ENCODE data around the gene TRMT2A. TPM values are rescaled to one million over a fixed set of nuclear protein-coding genes. Genes with fewer than 3 reads are reported as not detected.

TRMT2A gene
- total RNA-seq, 1 donor from 2014 or later, result 31.8 TPM

DNA sequence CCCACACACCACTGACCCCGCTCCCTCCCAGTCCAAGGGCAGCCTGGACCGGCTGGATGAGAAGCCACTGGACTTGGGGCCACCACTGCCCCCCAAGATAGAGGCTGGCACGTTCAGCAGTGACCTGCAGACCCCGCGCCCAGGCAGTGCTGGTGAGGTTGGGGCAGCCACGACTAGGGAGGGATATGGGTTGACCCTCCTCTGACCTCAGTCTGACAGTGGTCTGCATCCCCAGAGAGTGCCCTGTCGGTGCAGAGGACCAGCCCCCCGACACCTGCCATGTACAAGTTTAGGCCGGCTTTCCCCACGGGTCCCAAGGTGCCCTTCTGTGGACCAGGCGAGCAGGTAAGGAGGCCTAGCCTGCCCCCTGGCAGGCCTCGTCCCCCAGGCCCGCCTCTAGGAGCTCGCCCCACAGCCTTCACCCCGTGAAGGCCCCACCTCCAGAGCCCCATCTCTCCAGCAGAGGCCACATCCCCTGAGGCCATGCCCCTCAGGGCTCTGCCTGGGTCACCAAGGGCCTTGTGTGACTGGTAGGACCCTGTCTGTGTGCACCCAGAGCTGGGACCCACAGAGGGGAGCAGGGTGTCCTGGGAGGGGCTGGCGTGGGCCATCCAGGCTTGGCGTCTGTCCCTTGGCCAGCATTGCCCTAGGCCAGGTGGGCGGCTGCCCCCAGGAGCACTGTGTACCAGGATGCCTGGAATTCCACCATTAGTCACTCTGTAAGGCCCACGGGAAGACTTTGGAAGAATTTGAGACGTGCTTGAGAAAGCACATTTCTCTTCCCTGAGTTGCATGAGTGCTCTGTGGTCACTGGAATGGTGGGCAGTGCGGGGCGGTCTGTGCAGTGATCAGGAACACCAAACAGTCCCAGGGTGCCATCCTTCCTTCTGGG is 24.4 kb upstream of the TRMT2A start:
- H3K36me3 ChIP-seq (ENCODE audit: control insufficient read depth in 3 of 3, insufficient read depth in 3 of 3, low read length in 3 of 3), result peaks cover 11 to 17% (median 16%) of the 10 kb centered on the region in 3 donors
- H3K27ac ChIP-seq (ENCODE audit: low read depth, low read length), result no peak overlapping the region
- peaks cover 17 to 21% (median 21%) of the 10 kb centered on the region in 3 donors for H3K4me1 ChIP-seq (ENCODE audit: control insufficient read depth in 3 of 3, insufficient read depth in 3 of 3, low read length in 3 of 3)
- peak overlapping the region in 1 of 3 donors; percentile 16 for H3K9ac ChIP-seq (ENCODE audit: low read depth in 1 of 3, low read length in 3 of 3)
- no peaks in the 10 kb centered on the region for H3K27me3 ChIP-seq (ENCODE audit: control insufficient read depth in 3 of 3, insufficient read depth in 3 of 3, low read length in 3 of 3)
- H3K9me3 ChIP-seq (ENCODE audit: control insufficient read depth in 3 of 3, low read length in 3 of 3), result no peaks in the 10 kb centered on the region
- no peak overlapping the region for H3K4me3 ChIP-seq (ENCODE audit: low read length in 3 of 3)

DNA sequence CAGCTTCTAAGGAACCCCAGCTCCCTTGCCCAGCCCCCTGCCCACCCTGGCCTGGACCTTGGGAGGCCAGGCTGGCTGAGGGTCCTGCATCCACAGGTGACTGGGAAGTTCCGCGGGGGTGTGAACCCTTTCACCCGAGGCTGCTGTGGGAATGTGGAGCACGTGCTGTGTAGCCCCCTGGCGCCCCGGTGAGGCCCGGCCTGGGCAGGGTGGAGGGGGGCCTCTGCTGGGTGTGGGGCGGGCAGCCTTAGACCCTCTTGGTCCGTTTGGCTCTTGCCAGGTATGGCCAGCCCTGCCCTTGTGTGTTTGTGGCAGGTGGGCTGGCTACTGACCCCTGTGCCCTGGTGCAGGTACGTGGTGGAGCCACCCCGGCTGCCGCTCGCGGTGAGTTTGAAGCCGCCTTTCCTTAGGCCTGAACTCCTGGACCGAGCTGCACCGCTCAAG is 23.5 kb upstream of the TRMT2A start:
- H3K9me3 ChIP-seq (ENCODE audit: control insufficient read depth in 3 of 3, low read length in 3 of 3), result no peaks in the 10 kb centered on the region
- H3K4me3 ChIP-seq (ENCODE audit: low read length in 3 of 3), result no peak overlapping the region
- H3K36me3 ChIP-seq (ENCODE audit: control insufficient read depth in 3 of 3, insufficient read depth in 3 of 3, low read length in 3 of 3), result peaks cover 11 to 17% (median 16%) of the 10 kb centered on the region in 3 donors

GRCh38 chr22:20140107-20140445 is 23.1 kb upstream of the TRMT2A start:
- Histone ChIP-seq H3K4me3 (ENCODE audit: low read length in 3 of 3) (no peak overlapping the region), H3K9me3 (ENCODE audit: control insufficient read depth in 3 of 3, low read length in 3 of 3) (no peaks in the 10 kb centered on the region), H3K4me1 (ENCODE audit: control insufficient read depth in 3 of 3, insufficient read depth in 3 of 3, low read length in 3 of 3) (peaks cover 30 to 35% (median 35%) of the 10 kb centered on the region in 3 donors), H3K36me3 (ENCODE audit: control insufficient read depth in 3 of 3, insufficient read depth in 3 of 3, low read length in 3 of 3) (peaks cover 11 to 17% (median 16%) of the 10 kb centered on the region in 3 donors), H3K27ac (ENCODE audit: low read depth, low read length) (no peak overlapping the region), H3K27me3 (ENCODE audit: control insufficient read depth in 3 of 3, insufficient read depth in 3 of 3, low read length in 3 of 3) (no peaks in the 10 kb centered on the region), H3K9ac (ENCODE audit: low read depth in 1 of 3, low read length in 3 of 3) (no peak overlapping the region)

More for the DNA sequence above, 23.5 kb upstream of the TRMT2A start:
- Histone ChIP-seq H3K4me1 (ENCODE audit: control insufficient read depth in 3 of 3, insufficient read depth in 3 of 3, low read length in 3 of 3) (peaks cover 26 to 30% (median 30%) of the 10 kb centered on the region in 3 donors), H3K27ac (ENCODE audit: low read depth, low read length) (no peak overlapping the region), H3K9ac (ENCODE audit: low read depth in 1 of 3, low read length in 3 of 3) (no peak overlapping the region), H3K27me3 (ENCODE audit: control insufficient read depth in 3 of 3, insufficient read depth in 3 of 3, low read length in 3 of 3) (no peaks in the 10 kb centered on the region)

DNA sequence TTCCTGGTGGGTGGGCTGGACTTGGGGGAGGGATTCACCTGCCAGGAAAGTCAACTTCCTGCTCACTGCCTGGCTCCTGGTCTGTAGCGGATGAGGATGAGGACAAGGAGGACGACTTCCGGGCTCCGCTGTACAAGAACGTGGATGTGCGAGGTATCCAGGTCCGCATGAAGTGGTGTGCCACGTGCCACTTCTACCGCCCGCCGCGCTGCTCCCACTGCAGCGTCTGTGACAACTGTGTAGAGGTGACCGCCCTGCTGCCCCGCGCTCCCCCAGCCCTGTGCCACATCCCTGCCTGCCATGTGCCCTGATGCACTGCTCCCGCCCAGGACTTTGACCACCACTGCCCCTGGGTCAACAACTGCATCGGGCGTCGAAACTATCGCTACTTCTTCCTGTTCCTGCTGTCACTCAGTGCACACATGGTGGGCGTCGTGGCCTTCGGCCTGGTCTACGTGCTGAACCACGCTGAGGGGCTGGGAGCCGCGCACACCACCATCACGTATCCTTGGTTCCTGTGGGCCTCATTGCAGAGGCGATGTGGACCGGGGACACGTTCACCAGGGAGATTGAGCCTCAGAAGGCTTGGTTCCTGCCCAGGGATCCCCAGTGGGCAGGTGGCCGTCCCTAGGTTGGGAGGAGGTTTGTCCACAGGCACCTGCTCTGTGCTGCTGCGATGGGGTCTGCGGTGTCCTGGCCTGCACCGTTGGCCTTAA is 22.5 kb upstream of the TRMT2A start:
- no peak overlapping the region for H3K4me3 ChIP-seq (ENCODE audit: low read length in 3 of 3)
- no peaks in the 10 kb centered on the region for H3K27me3 ChIP-seq (ENCODE audit: control insufficient read depth in 3 of 3, insufficient read depth in 3 of 3, low read length in 3 of 3)
- H3K4me1 ChIP-seq (ENCODE audit: control insufficient read depth in 3 of 3, insufficient read depth in 3 of 3, low read length in 3 of 3), result peaks cover 32 to 40% (median 40%) of the 10 kb centered on the region in 3 donors
- H3K9me3 ChIP-seq (ENCODE audit: control insufficient read depth in 3 of 3, low read length in 3 of 3), result no peaks in the 10 kb centered on the region
- H3K27ac ChIP-seq (ENCODE audit: low read depth, low read length), result no peak overlapping the region
- H3K9ac ChIP-seq (ENCODE audit: low read depth in 1 of 3, low read length in 3 of 3), result no peak overlapping the region
- H3K36me3 ChIP-seq (ENCODE audit: control insufficient read depth in 3 of 3, insufficient read depth in 3 of 3, low read length in 3 of 3), result peaks cover 11 to 17% (median 16%) of the 10 kb centered on the region in 3 donors

GRCh38 chr22:20138868-20139267 is 21.8 kb upstream of the TRMT2A start:
- H3K27me3 ChIP-seq (ENCODE audit: control insufficient read depth in 3 of 3, insufficient read depth in 3 of 3, low read length in 3 of 3), result no peaks in the 10 kb centered on the region
- H3K36me3 ChIP-seq (ENCODE audit: control insufficient read depth in 3 of 3, insufficient read depth in 3 of 3, low read length in 3 of 3), result peaks cover 11 to 15% (median 13%) of the 10 kb centered on the region in 3 donors
- no peak overlapping the region for H3K9ac ChIP-seq (ENCODE audit: low read depth in 1 of 3, low read length in 3 of 3)
- peaks cover 39 to 47% (median 47%) of the 10 kb centered on the region in 3 donors for H3K4me1 ChIP-seq (ENCODE audit: control insufficient read depth in 3 of 3, insufficient read depth in 3 of 3, low read length in 3 of 3)
- no peak overlapping the region for H3K27ac ChIP-seq (ENCODE audit: low read depth, low read length)
- H3K4me3 ChIP-seq (ENCODE audit: low read length in 3 of 3), result no peak overlapping the region
- no peaks in the 10 kb centered on the region for H3K9me3 ChIP-seq (ENCODE audit: control insufficient read depth in 3 of 3, low read length in 3 of 3)

DNA sequence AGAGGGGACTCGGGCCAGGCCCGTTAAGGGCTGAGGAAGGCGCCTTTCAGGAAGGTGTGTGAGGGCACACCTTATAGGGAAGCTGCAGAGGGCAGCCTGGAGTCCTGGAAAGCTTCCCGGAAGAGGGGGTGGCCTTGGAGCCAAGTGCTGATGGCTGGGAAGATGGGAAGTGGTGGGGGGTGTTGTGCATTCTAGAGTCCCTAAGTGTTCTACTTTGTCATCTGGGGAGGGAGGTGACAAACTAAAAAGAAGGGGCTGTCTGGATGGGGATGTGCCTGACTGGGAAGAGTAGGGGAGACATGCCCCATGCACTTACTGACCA is 21.4 kb upstream of the TRMT2A start:
- Histone ChIP-seq H3K27me3 (ENCODE audit: control insufficient read depth in 3 of 3, insufficient read depth in 3 of 3, low read length in 3 of 3) (no peaks in the 10 kb centered on the region), H3K4me3 (ENCODE audit: low read length in 3 of 3) (no peak overlapping the region), H3K9me3 (ENCODE audit: control insufficient read depth in 3 of 3, low read length in 3 of 3) (no peaks in the 10 kb centered on the region), H3K27ac (ENCODE audit: low read depth, low read length) (peak overlapping the region; percentile 64), H3K4me1 (ENCODE audit: control insufficient read depth in 3 of 3, insufficient read depth in 3 of 3, low read length in 3 of 3) (peaks cover 42 to 52% (median 51%) of the 10 kb centered on the region in 3 donors), H3K9ac (ENCODE audit: low read depth in 1 of 3, low read length in 3 of 3) (peak overlapping the region; percentile 19 to 76 (median 33)), H3K36me3 (ENCODE audit: control insufficient read depth in 3 of 3, insufficient read depth in 3 of 3, low read length in 3 of 3) (peaks cover 9 to 15% (median 11%) of the 10 kb centered on the region in 3 donors)

GRCh38 chr22:20137671-20138416 is 20.8 kb upstream of the TRMT2A start:
- Histone ChIP-seq H3K9me3 (ENCODE audit: control insufficient read depth in 3 of 3, low read length in 3 of 3) (no peaks in the 10 kb centered on the region), H3K4me3 (ENCODE audit: low read length in 3 of 3) (peak overlapping the region in 2 of 3 donors; percentile 25 to 64), H3K9ac (ENCODE audit: low read depth in 1 of 3, low read length in 3 of 3) (peak overlapping the region; percentile 19 to 76 (median 57)), H3K4me1 (ENCODE audit: control insufficient read depth in 3 of 3, insufficient read depth in 3 of 3, low read length in 3 of 3) (peaks cover 47 to 57% (median 57%) of the 10 kb centered on the region in 3 donors), H3K27me3 (ENCODE audit: control insufficient read depth in 3 of 3, insufficient read depth in 3 of 3, low read length in 3 of 3) (no peaks in the 10 kb centered on the region), H3K36me3 (ENCODE audit: control insufficient read depth in 3 of 3, insufficient read depth in 3 of 3, low read length in 3 of 3) (peaks cover 7 to 15% (median 11%) of the 10 kb centered on the region in 3 donors), H3K27ac (ENCODE audit: low read depth, low read length) (peak overlapping the region; percentile 64)

GRCh38 chr22:20137113-20137512 is 20.1 kb upstream of the TRMT2A start:
- H3K27me3 ChIP-seq (ENCODE audit: control insufficient read depth in 3 of 3, insufficient read depth in 3 of 3, low read length in 3 of 3), result no peaks in the 10 kb centered on the region
- peaks cover 54 to 64% (median 62%) of the 10 kb centered on the region in 3 donors for H3K4me1 ChIP-seq (ENCODE audit: control insufficient read depth in 3 of 3, insufficient read depth in 3 of 3, low read length in 3 of 3)
- H3K27ac ChIP-seq (ENCODE audit: low read depth, low read length), result peak overlapping the region; percentile 64
- H3K9ac ChIP-seq (ENCODE audit: low read depth in 1 of 3, low read length in 3 of 3), result peak overlapping the region; percentile 42 to 76 (median 51)
- peaks cover 7 to 15% (median 8%) of the 10 kb centered on the region in 3 donors for H3K36me3 ChIP-seq (ENCODE audit: control insufficient read depth in 3 of 3, insufficient read depth in 3 of 3, low read length in 3 of 3)
- H3K9me3 ChIP-seq (ENCODE audit: control insufficient read depth in 3 of 3, low read length in 3 of 3), result no peaks in the 10 kb centered on the region
- H3K4me3 ChIP-seq (ENCODE audit: low read length in 3 of 3), result peak overlapping the region in 1 of 3 donors; percentile 25

DNA sequence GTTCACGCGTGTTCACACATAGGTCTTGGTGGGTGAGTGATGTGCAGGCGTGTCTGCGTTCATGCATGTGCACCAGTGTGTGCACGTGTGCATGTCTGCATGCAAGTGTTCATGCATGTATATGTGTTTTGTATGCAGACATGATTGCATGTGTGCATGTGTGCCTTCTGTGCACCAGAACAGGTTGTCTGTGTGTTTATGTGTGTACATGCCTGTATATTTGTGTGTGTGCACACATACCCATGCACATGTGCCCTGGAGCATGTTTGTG is 19.5 kb upstream of the TRMT2A start:
- no peaks in the 10 kb centered on the region for H3K9me3 ChIP-seq (ENCODE audit: control insufficient read depth in 3 of 3, low read length in 3 of 3)

More for the DNA sequence above, 19.5 kb upstream of the TRMT2A start:
- H3K27me3 ChIP-seq (ENCODE audit: control insufficient read depth in 3 of 3, insufficient read depth in 3 of 3, low read length in 3 of 3), result no peaks in the 10 kb centered on the region
- H3K4me3 ChIP-seq (ENCODE audit: low read length in 3 of 3), result peak overlapping the region in 2 of 3 donors; percentile 32 to 49
- peaks cover 54 to 65% (median 62%) of the 10 kb centered on the region in 3 donors for H3K4me1 ChIP-seq (ENCODE audit: control insufficient read depth in 3 of 3, insufficient read depth in 3 of 3, low read length in 3 of 3)
- peaks cover 7 to 11% (median 8%) of the 10 kb centered on the region in 3 donors for H3K36me3 ChIP-seq (ENCODE audit: control insufficient read depth in 3 of 3, insufficient read depth in 3 of 3, low read length in 3 of 3)
- no peak overlapping the region for H3K27ac ChIP-seq (ENCODE audit: low read depth, low read length)
- H3K9ac ChIP-seq (ENCODE audit: low read depth in 1 of 3, low read length in 3 of 3), result peak overlapping the region; percentile 42 to 76 (median 51)

Measured in skeletal muscle tissue (tissue), 4 donors.